Ovary (tissue), 9 donors: Measurements from ENCODE around the gene PFKL. TPM values are rescaled to one million over a fixed set of nuclear protein-coding genes. Genes with fewer than 3 reads are reported as not detected.

ENCODE experiments used
- DNase-seq, 5 donors: peaks; one replicate each; pipeline ENCODE4 v3.0.0-alpha.2; 2019 to 2020
- H3K27ac ChIP-seq, 2 donors: fragments of 200-600 bp; one replicate each; pipeline versions ENCODE4 v1.5.1 to v1.8.0; 2019 to 2022
- H3K27me3 ChIP-seq: fragments of 200-600 bp; one replicate; pipeline ENCODE4 v1.8.0; 2022
- H3K36me3 ChIP-seq: fragments of 200-600 bp; sonication (generic); one replicate; pipeline ENCODE4 v1.5.1; 2019
- H3K4me1 ChIP-seq: one replicate; pipeline ENCODE4 v1.8.1; 2013; ENCODE audit warnings: mild to moderate bottlenecking, moderate library complexity; ENCODE audit not compliant: insufficient read depth
- H3K4me3 ChIP-seq: fragments of 200-600 bp; sonication (generic); one replicate; pipeline ENCODE4 v1.5.1; 2017
- H3K9me3 ChIP-seq, 2 donors: fragments of 200-600 bp in 1 of 2; sonication (generic) in 1 of 2; one replicate each; pipeline versions ENCODE4 v1.5.1 to v1.8.1; 2013 to 2019; ENCODE audit warnings: mild to moderate bottlenecking in 1 of 2, moderate library complexity in 1 of 2
- CTCF ChIP-seq, 3 donors: fragments of 450-650 bp in 2 of 3; fragments of 200-600 bp in 1 of 3; IDR thresholded peaks; one replicate each; pipeline versions ENCODE4 v1.5.1 to v1.8.0; 2016 to 2022; ENCODE audit warnings: antibody characterized with exemption in 3 of 3, mild to moderate bottlenecking in 1 of 3
- EP300 ChIP-seq: sonication (generic); formaldehyde crosslinking; IDR thresholded peaks from one replicate; pipeline ENCODE4 v1.6.1; 2017; ENCODE audit warnings: antibody characterized with exemption
- POLR2A ChIP-seq: fragments of 450-650 bp; IDR thresholded peaks from one replicate; pipeline ENCODE4 v1.6.1; 2017; ENCODE audit warnings: antibody characterized with exemption, mild to moderate bottlenecking, moderate library complexity
- WGBS, 3 donors: extraction: QIAGEN DNeasy Blood & Tissue Kit in 1 of 3; methylation state at CpG; one replicate each; pipeline versions ENCODE4 v1.1.5 to v1.1.7; 2013 to 2017; 5-methylcytosine and 5-hydroxymethylcytosine counted together
- intact Hi-C, 4 donors: fragments of 100-400 bp; cut with DNase I; formaldehyde crosslinking; loops; one replicate each; pipeline versions ENCODE4 v1.11.0 to v1.15.1; 2022 to 2023
- polyA plus RNA-seq, 2 donors: library from polyadenylated mRNA; stranded (reverse); fragments of 200-250 nt in 1 of 2; fragments of 350-450 nt in 1 of 2; fragmentation: Illumina TruSeq in 1 of 2; extraction: RNeasy Lipid Tissue Mini Kit (QIAGEN cat#74804) in 1 of 2; gene quantifications; one replicate each; pipeline ENCODE4 v1.2.3, GENCODE V29; 2013 to 2014
- total RNA-seq, 7 donors: library from RNA; depleted of rRNA in 2 of 7; stranded (reverse); fragments of >200 nt in 2 of 7; fragmentation: NEBNext Ultra II Directional in 3 of 7; extraction: Animal tissue kit (Norgen Biotek cat#: 25700) in 3 of 7; gene quantifications; one replicate each; pipeline versions ENCODE4 v1.1.0 to v1.2.4, GENCODE V29; 2016 to 2023
- donor health status: DM: no; HTN: no; CAD: no; lungs with moderate emphysema.
- donor health status: DM: no; HTN: no; CAD: no.
- donor health status: Bipolar disorder and iron deficiency.
- donor health status: DM: yes; HTN: yes; CAD: no.
- donor health status: DM: no; HTN: no; CAD: no.
- donor health status: DM: yes; HTN: yes; CAD: no.

The PFKL gene
- total and polyA plus RNA-seq, 9 donors = 12.6 to 104 (median 81.8) TPM

- H3K27me3 ChIP-seq = no peaks in the 10 kb centered on the region
- no peak overlapping the region for H3K27ac ChIP-seq
- 85 to 91% (median 89%) methylated on average over 16 to 17 of the region's 17 CpGs for WGBS, 3 donors
- no peaks in the 10 kb centered on the region for H3K36me3 ChIP-seq
- H3K4me1 ChIP-seq = no peaks in the 10 kb centered on the region
- TF ChIP-seq CTCF (IDR thresholded peaks at IDR 0.05) (no peak), POLR2A (no peak), EP300 (no peak)
- no peak overlapping the region for H3K4me3 ChIP-seq
- intact Hi-C loops = loop anchor here in 1 of 4 donors (10.0 kb wide), 2 partner anchors 472 to 932 kb away; partner anchors contain the start of gene UBE2G2
- DNase-seq = peak in 1 of 5 donors; percentile 25
- no peaks in the 10 kb centered on the region for H3K9me3 ChIP-seq
Measured at GRCh38 chr21:44332383-44332782, 32.5 kb downstream of the PFKL start.

GRCh38 chr21:44332965-44333364 is 33.1 kb downstream of the PFKL start:
- peak in 1 of 5 donors; percentile 34 for DNase-seq
- Histone ChIP-seq H3K36me3 (no peaks in the 10 kb centered on the region), H3K9me3 (no peaks in the 10 kb centered on the region), H3K27ac (no peak overlapping the region), H3K4me1 (no peaks in the 10 kb centered on the region), H3K4me3 (no peak overlapping the region), H3K27me3 (no peaks in the 10 kb centered on the region)
- 94 to 98% (median 96%) methylated on average over 22 of the region's 22 CpGs for WGBS, 3 donors
- intact Hi-C loops = loop anchor here in 1 of 4 donors (10.0 kb wide), 2 partner anchors 472 to 932 kb away; partner anchors contain the start of gene UBE2G2
- no peak for TF ChIP-seq EP300
- no peak for TF ChIP-seq POLR2A
- TF ChIP-seq CTCF (IDR thresholded peaks at IDR 0.05) = no peak

- intact Hi-C loops = loop anchor here in 2 of 4 donors (2.0 to 10.0 kb wide), 3 partner anchors 25 to 931 kb away; partner anchors contain the start of gene UBE2G2 (in 1 of the 2)
- peak in 1 of 5 donors; percentile 39 for DNase-seq
- Histone ChIP-seq H3K9me3 (no peaks in the 10 kb centered on the region), H3K4me1 (peaks cover 4% of the 10 kb centered on the region), H3K4me3 (no peak overlapping the region), H3K27me3 (no peaks in the 10 kb centered on the region), H3K36me3 (no peaks in the 10 kb centered on the region), H3K27ac (no peak overlapping the region)
- TF ChIP-seq CTCF (IDR thresholded peaks at IDR 0.05) (no peak), EP300 (no peak), POLR2A (no peak)
- 88 to 91% (median 90%) methylated on average over 45 of the region's 45 CpGs for WGBS, 3 donors
Measured at GRCh38 chr21:44333509-44334328, 33.9 kb downstream of the PFKL start.

DNA sequence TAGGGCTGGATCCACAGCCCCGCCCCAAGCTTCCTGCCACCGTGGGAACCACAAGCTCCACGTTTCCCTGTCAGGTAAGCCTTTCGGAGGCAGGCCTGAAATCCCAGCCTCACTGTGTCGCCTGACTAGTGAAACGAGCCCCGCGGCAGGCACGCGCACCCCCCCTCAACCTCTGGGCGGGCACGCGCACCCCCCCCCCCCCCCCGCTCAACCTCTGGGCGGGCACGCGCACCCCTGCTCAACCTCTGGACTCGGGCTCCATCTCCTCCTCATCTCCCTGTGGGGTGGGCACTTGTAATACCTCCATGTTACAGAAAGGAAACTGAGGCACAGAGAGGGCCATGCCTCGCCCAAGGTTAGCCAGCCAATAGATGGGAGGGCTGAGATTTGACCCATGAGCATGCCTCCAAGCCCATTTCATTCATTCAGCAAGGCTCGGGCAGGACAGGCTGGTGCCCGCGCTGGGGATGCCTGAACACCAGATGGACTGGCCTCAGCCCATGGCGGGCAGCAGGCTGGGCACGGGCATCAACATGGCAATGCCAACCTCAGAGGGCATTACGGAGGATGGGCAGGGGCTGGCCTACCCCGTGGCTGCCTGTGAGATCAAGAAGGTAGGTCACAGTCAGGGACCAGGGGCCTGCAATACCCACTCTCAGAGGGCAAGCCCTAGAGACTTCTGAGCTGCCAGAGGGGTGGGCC is 34.6 kb downstream of the PFKL start:
- 83 to 89% (median 87%) methylated on average over 24 to 26 of the region's 26 CpGs for WGBS, 3 donors
- H3K27me3 ChIP-seq = no peaks in the 10 kb centered on the region
- H3K27ac ChIP-seq = no peak overlapping the region
- intact Hi-C loops = loop anchor here in 2 of 4 donors (2.0 to 10.0 kb wide), 4 partner anchors 26 to 930 kb away; partner anchors contain the start of gene UBE2G2 (in 1 of the 2)
- H3K36me3 ChIP-seq = no peaks in the 10 kb centered on the region
- H3K4me3 ChIP-seq = no peak overlapping the region
- H3K9me3 ChIP-seq = no peaks in the 10 kb centered on the region
- peaks cover 4% of the 10 kb centered on the region for H3K4me1 ChIP-seq
- TF ChIP-seq EP300 (no peak), CTCF (IDR thresholded peaks at IDR 0.05) (no peak), POLR2A (no peak)
- peak in 1 of 5 donors; percentile 21 for DNase-seq
